GM23248 (cell line): Measurements from ENCODE around the gene IPO4.

ENCODE experiments used
- EZH2 ChIP-seq: fragments of 200-600 bp; sonication (generic); IDR thresholded peaks from 2 replicates; pipeline ENCODE4 v1.6.1; 2018; ENCODE audit warnings: antibody characterized with exemption, mild to moderate bottlenecking; ENCODE audit not compliant: insufficient read depth, poor library complexity, severe bottlenecking
- EZH2phosphoT487 ChIP-seq: fragments of 200-600 bp; sonication (generic); IDR thresholded peaks from 2 replicates; pipeline ENCODE4 v1.6.1; 2018; ENCODE audit warnings: antibody characterized with exemption, moderate library complexity, mild to moderate bottlenecking, low read depth; ENCODE audit not compliant: insufficient read depth

- TF ChIP-seq EZH2: no peak
- TF ChIP-seq EZH2phosphoT487: no peak
These were observed 51.7 kb downstream of the IPO4 start for GRCh38 chr14:24136684-24137528.
